Effector memory CD4-positive, alpha-beta T cell (primary cell): Measurements from ENCODE around the gene WWTR1.

Experiments used
- DNase-seq, 3 donors: peaks; one replicate each; pipeline ENCODE4 v3.0.0-alpha.2; 2020
- H3K27ac ChIP-seq: 2 replicates; pipeline ENCODE4 v1.7.0; 2013; ENCODE audit warnings: mild to moderate bottlenecking, low read length, moderate library complexity; ENCODE audit not compliant: insufficient read depth, poor library complexity, severe bottlenecking
- H3K27me3 ChIP-seq: replicated peaks from 2 replicates; pipeline ENCODE4 v1.7.0; 2013; ENCODE audit warnings: mild to moderate bottlenecking, low read length; ENCODE audit not compliant: insufficient read depth, control insufficient read depth, poor library complexity, severe bottlenecking
- H3K36me3 ChIP-seq: 2 replicates; pipeline ENCODE4 v1.7.0; 2013; ENCODE audit warnings: mild to moderate bottlenecking, low read length, moderate library complexity; ENCODE audit not compliant: control insufficient read depth, insufficient read depth
- H3K4me1 ChIP-seq: 2 replicates; pipeline ENCODE4 v1.7.0; 2013; ENCODE audit warnings: low read length, mild to moderate bottlenecking; ENCODE audit not compliant: control insufficient read depth, insufficient read depth, poor library complexity, severe bottlenecking
- H3K4me3 ChIP-seq: 2 replicates; pipeline ENCODE4 v1.7.0; 2013; ENCODE audit warnings: low read length, low read depth, mild to moderate bottlenecking; ENCODE audit not compliant: insufficient read depth, poor library complexity, severe bottlenecking
- H3K9me3 ChIP-seq: 2 replicates; pipeline ENCODE4 v1.7.0; 2013; ENCODE audit warnings: mild to moderate bottlenecking, low read length, moderate library complexity; ENCODE audit not compliant: control insufficient read depth

Gene WWTR1

DNA sequence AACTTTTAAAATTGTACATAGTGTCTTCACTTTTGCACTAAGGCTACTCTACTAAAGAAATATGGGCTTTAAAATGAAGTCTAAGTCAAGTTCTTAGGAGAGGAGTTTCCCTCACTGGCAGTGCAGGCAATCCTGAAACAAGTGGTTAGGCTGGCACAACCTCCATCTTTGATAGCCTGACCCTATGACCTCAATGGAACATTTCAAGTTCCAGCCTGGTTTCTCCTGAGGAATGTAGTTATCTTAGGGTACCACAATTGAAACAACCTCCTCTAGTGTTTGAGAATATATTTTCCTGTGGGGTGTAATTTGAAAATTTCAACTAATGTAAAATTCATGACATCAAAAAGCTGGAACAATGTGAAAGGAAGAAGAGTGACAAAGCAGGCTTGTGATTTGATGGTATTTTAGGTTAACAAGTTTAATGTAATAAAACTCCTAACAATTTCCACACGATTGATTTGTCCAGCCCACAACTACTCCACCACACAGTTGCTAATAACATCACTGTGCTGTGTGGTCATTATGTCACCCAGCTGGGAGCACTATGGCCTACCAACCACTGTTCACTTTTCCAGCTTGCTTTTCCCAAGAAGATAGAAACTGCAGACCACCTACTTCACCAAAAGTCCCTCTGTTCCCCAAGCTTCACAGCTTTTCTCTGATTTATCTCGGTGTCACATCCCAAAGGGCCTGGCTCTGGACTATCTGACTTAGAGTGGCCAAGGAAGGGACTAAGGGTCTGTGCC is 1.8 kb downstream of the WWTR1 start:
- H3K4me3 ChIP-seq: no peak overlapping the region
- no peaks in the 10 kb centered on the region for H3K36me3 ChIP-seq
- no peaks in the 10 kb centered on the region for H3K9me3 ChIP-seq
- DNase-seq: no peak
- no peaks in the 10 kb centered on the region for H3K27me3 ChIP-seq
- no peak overlapping the region for H3K27ac ChIP-seq
- peaks cover 7% of the 10 kb centered on the region for H3K4me1 ChIP-seq

GRCh38 chr3:149654188-149654601 is 3.6 kb downstream of the WWTR1 start:
- no peak overlapping the region for H3K27ac ChIP-seq
- H3K27me3 ChIP-seq: no peaks in the 10 kb centered on the region
- no peaks in the 10 kb centered on the region for H3K36me3 ChIP-seq
- no peaks in the 10 kb centered on the region for H3K9me3 ChIP-seq
- H3K4me3 ChIP-seq: no peak overlapping the region
- DNase-seq: no peak
- peaks cover 7% of the 10 kb centered on the region for H3K4me1 ChIP-seq

DNA sequence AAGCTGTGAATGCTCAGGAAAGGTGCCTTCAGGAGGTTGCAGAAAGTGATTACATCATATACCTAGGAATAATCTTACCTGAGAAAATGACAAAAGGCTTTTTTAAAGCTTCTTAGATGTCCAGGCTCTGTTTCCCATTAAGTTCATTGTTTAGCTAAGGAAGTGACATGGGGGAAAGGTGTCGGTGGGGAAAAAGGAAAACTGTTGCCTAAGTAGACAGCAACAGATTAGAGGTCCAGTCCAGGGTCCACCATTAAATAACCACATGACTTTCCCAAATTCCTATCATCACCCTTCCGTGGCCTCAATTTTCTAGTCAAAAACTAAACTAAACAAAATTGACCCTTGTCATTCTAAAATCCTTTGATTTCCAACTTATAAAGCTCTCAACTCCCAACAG is 4.3 kb downstream of the WWTR1 start:
- Histone ChIP-seq H3K9me3 (no peaks in the 10 kb centered on the region), H3K4me3 (no peak overlapping the region), H3K27ac (no peak overlapping the region), H3K27me3 (no peaks in the 10 kb centered on the region), H3K4me1 (peaks cover 7% of the 10 kb centered on the region), H3K36me3 (no peaks in the 10 kb centered on the region)
- DNase-seq: no peak

DNA sequence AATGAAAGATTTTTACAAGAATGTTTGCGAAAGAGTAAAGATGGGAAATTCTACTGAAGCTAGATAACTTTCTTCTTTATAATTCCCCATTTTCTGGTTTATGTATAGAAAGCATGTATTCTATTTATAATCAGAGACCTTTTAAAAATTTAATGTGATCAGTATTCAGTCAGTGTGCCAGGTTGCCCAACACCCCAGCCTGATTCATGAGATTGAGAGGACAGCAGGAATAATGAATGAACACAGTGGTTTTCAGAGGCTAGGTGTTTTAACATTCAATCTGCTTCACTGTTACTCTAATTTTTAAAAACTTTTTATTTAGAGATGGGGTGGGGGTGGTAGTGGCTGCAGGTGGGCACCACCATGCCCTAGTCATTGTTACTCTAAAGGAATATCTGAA is 4.7 kb downstream of the WWTR1 start:
- Histone ChIP-seq H3K9me3 (no peaks in the 10 kb centered on the region), H3K4me3 (no peak overlapping the region), H3K27ac (no peak overlapping the region), H3K36me3 (no peaks in the 10 kb centered on the region), H3K4me1 (peaks cover 7% of the 10 kb centered on the region), H3K27me3 (no peaks in the 10 kb centered on the region)
- no peak for DNase-seq

- H3K9me3 ChIP-seq: no peaks in the 10 kb centered on the region
- H3K27me3 ChIP-seq: no peaks in the 10 kb centered on the region
- DNase-seq: no peak
- H3K27ac ChIP-seq: no peak overlapping the region
- no peaks in the 10 kb centered on the region for H3K36me3 ChIP-seq
- H3K4me1 ChIP-seq: no peaks in the 10 kb centered on the region
- no peak overlapping the region for H3K4me3 ChIP-seq
Measured at GRCh38 chr3:149650828-149651227, 7.0 kb downstream of the WWTR1 start.

DNA sequence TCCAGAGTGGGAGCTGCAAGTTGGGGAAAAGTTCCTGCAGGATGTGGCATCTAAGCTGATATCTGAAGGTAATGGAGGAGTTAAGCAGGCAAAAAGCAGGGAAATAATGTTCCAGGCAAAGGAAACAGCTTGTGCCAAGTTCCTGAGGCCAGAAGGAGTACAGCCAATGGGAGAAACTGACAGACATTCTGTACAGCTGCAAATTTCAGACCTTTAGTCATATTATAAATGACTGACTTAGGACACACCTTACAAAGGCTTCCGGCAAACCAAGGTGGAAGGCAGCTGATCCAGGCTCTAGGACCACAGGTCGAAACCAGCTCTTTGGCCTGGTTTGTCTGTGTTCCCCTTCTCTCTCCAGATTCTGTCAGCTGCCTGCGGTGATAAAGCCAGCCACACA is 9.3 kb downstream of the WWTR1 start:
- Histone ChIP-seq H3K4me1 (no peaks in the 10 kb centered on the region), H3K36me3 (no peaks in the 10 kb centered on the region), H3K4me3 (no peak overlapping the region), H3K27me3 (no peaks in the 10 kb centered on the region), H3K9me3 (no peaks in the 10 kb centered on the region), H3K27ac (no peak overlapping the region)
- DNase-seq: no peak

DNA sequence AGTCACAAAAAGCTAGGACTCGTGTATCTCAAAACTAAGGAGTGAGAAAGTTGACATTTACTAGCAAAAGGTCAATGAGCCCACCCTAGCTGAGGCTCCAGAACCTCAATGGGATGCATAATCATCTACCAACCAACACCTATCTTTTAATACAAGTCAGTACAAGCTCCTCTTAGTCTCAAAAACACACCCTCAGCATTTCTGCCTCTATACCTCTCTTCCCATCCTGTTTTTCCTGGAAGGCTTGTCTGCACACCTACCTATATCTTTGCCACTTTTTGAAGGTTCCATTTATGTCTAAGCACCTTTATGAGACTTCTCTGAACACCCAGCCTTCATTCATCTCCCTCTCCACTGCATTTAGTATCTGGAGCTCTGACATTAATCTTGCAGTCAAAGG is 10.0 kb downstream of the WWTR1 start:
- Histone ChIP-seq H3K4me3 (no peak overlapping the region), H3K27me3 (no peaks in the 10 kb centered on the region), H3K4me1 (no peaks in the 10 kb centered on the region), H3K36me3 (no peaks in the 10 kb centered on the region), H3K9me3 (no peaks in the 10 kb centered on the region), H3K27ac (no peak overlapping the region)
- no peak for DNase-seq

DNA sequence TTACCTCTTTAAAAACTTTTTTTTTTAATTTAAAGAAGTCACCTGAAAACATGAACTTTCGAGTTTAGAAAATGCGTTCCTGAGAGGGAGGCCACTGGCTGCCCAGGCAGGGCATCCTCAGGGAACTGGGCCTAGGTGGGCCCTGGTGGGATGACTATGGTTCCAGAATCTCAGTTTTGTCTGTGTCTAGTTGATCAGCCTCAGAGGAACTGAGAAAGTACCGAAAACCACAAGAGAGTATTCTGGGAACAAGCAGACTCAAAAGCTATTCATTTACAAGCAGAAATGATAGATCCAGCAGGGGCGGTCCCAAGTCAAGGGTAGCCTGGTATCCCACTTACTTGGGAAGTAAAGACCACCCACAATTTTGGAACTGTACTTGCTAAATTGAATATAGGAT is 10.5 kb downstream of the WWTR1 start:
- H3K27ac ChIP-seq: no peak overlapping the region
- H3K4me1 ChIP-seq: no peaks in the 10 kb centered on the region
- H3K9me3 ChIP-seq: no peaks in the 10 kb centered on the region
- no peaks in the 10 kb centered on the region for H3K27me3 ChIP-seq
- H3K36me3 ChIP-seq: no peaks in the 10 kb centered on the region
- no peak overlapping the region for H3K4me3 ChIP-seq
- DNase-seq: no peak

- Histone ChIP-seq H3K4me1 (no peaks in the 10 kb centered on the region), H3K9me3 (no peaks in the 10 kb centered on the region), H3K36me3 (no peaks in the 10 kb centered on the region), H3K27ac (no peak overlapping the region), H3K27me3 (no peaks in the 10 kb centered on the region), H3K4me3 (no peak overlapping the region)
- no peak for DNase-seq
Measured at GRCh38 chr3:149646181-149646766, 11.6 kb downstream of the WWTR1 start.

DNA sequence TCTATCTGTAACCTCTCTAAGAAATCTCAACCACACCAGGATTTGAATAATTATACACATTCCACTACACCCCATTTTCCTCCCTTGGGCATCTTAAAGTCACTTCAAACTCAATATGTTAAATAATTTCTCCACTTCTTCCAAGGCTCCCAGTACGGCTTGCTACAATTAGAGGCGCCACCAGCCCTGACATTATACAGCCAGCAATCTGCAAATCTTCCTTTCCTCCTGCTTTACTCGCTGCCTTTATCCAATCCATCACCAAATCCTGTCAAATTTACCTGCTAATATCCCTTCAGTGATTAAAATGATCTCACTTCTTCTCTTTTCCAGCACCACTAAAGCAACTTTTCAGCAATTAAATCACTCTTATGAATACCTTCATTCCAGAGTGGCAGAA is 13.9 kb downstream of the WWTR1 start:
- Histone ChIP-seq H3K27ac (no peak overlapping the region), H3K4me3 (no peak overlapping the region), H3K4me1 (no peaks in the 10 kb centered on the region), H3K36me3 (no peaks in the 10 kb centered on the region), H3K27me3 (no peaks in the 10 kb centered on the region), H3K9me3 (no peaks in the 10 kb centered on the region)
- DNase-seq: no peak
